ENCODE data around the gene SEC24B. TPM values are rescaled to one million over a fixed set of nuclear protein-coding genes. Genes with fewer than 3 reads are reported as not detected.
"Not testable (repeated sequence)": the region's sequence is repeated elsewhere in the genome, so short reads cannot be mapped to it uniquely, and the experiment has no call there.

The SEC24B gene
- total and polyA plus RNA-seq, 12 donors = 7.3 to 34.1 (median 29.6) TPM

GRCh38 chr4:109447278-109447677, 13.7 kb downstream of the SEC24B start:
- H3K27me3 ChIP-seq = no peaks in the 10 kb centered on the region
- no peak for ATAC-seq
- H3K4me3 ChIP-seq = no peak overlapping the region
- peaks cover 0 to 11% (median 5%) of the 10 kb centered on the region in 11 donors for H3K9me3 ChIP-seq
- H3K4me1 ChIP-seq = peaks cover 0 to 38% (median 25%) of the 10 kb centered on the region in 9 donors
- no peak overlapping the region for H3K27ac ChIP-seq
- TF ChIP-seq CTCF (IDR thresholded peaks at IDR 0.05) = no peak
- intact Hi-C loops (cut with DNase I) = loop anchor here in 1 of 10 donors (10.0 kb wide), 1 partner anchor 48 kb away; no protein-coding TSS in a partner anchor
- peaks cover 0 to 65% (median 7%) of the 10 kb centered on the region in 9 donors for H3K36me3 ChIP-seq
- DNase-seq = no peak

GRCh38 chr4:109451544-109452273, 18.1 kb downstream of the SEC24B start:
- whole genome bisulfite sequencing, 2 donors = 95% methylated on average over 3 of the region's 3 CpGs
- ATAC-seq = no peak
- intact Hi-C loops (cut with DNase I) = no loop called here

GRCh38 chr4:109453110-109453509, 19.5 kb downstream of the SEC24B start:
- intact Hi-C loops (cut with DNase I); H3K27me3 ChIP-seq; H3K4me3 ChIP-seq; DNase-seq; ATAC-seq; H3K27ac ChIP-seq: not testable (repeated sequence)
- WGBS, 2 donors = 91 to 92% methylated on average over 3 of the region's 3 CpGs
- Histone ChIP-seq H3K4me1 (peaks cover 0 to 20% (median 0%) of the 10 kb centered on the region in 9 donors), H3K9me3 (peaks cover 0 to 21% (median 0%) of the 10 kb centered on the region in 11 donors), H3K36me3 (peaks cover 0 to 51% (median 0%) of the 10 kb centered on the region in 9 donors)

More at GRCh38 chr4:109451544-109452273, 18.1 kb downstream of the SEC24B start:
- H3K4me1 ChIP-seq = peaks cover 0 to 19% (median 0%) of the 10 kb centered on the region in 9 donors
- DNase-seq = no peak
- no peak for TF ChIP-seq CTCF (IDR thresholded peaks at IDR 0.05)
- H3K27ac ChIP-seq = no peak overlapping the region
- H3K27me3 ChIP-seq = no peaks in the 10 kb centered on the region
- peaks cover 0 to 63% (median 0%) of the 10 kb centered on the region in 9 donors for H3K36me3 ChIP-seq
- no peak overlapping the region for H3K4me3 ChIP-seq
- H3K9me3 ChIP-seq = peaks cover 0 to 14% (median 0%) of the 10 kb centered on the region in 11 donors

- Histone ChIP-seq H3K27ac (no peak overlapping the region), H3K9me3 (peaks cover 0 to 9% (median 0%) of the 10 kb centered on the region in 11 donors), H3K36me3 (peaks cover 0 to 41% (median 16%) of the 10 kb centered on the region in 9 donors), H3K27me3 (no peaks in the 10 kb centered on the region), H3K4me1 (peaks cover 0 to 43% (median 16%) of the 10 kb centered on the region in 9 donors), H3K4me3 (no peak overlapping the region)
- TF ChIP-seq CTCF (IDR thresholded peaks at IDR 0.05) = no peak
- ATAC-seq (peak in 3 of 8 donors; percentile 20 to 47 (median 25)), DNase-seq (peak in 1 of 2 donors; percentile 7)
- 32 to 36% methylated on average over 3 of the region's 3 CpGs for WGBS, 2 donors
- intact Hi-C loops (cut with DNase I) = no loop called here
These were observed 28.7 kb downstream of the SEC24B start for GRCh38 chr4:109462297-109462696.

GRCh38 chr4:109462802-109463201, 29.2 kb downstream of the SEC24B start:
- peaks cover 0 to 41% (median 16%) of the 10 kb centered on the region in 9 donors for H3K36me3 ChIP-seq
- DNase-seq = no peak
- TF ChIP-seq CTCF (IDR thresholded peaks at IDR 0.05) = no peak
- no peak overlapping the region for H3K27ac ChIP-seq
- peaks cover 0 to 4% (median 0%) of the 10 kb centered on the region in 11 donors for H3K9me3 ChIP-seq
- no peak overlapping the region for H3K4me3 ChIP-seq
- intact Hi-C loops (cut with DNase I) = no loop called here
- peak in 1 of 8 donors; percentile 45 for ATAC-seq
- WGBS, 2 donors = 100% methylated on average over 1 of the region's 1 CpG
- H3K27me3 ChIP-seq = no peaks in the 10 kb centered on the region
- H3K4me1 ChIP-seq = peaks cover 0 to 46% (median 16%) of the 10 kb centered on the region in 9 donors

All from heart right ventricle (tissue), 16 donors.